ENCODE data around the gene RNF13.
"Not testable (repeated sequence)": the region's sequence is repeated elsewhere in the genome, so short reads cannot be mapped to it uniquely, and the experiment has no call there.

RNF13 gene

DNA sequence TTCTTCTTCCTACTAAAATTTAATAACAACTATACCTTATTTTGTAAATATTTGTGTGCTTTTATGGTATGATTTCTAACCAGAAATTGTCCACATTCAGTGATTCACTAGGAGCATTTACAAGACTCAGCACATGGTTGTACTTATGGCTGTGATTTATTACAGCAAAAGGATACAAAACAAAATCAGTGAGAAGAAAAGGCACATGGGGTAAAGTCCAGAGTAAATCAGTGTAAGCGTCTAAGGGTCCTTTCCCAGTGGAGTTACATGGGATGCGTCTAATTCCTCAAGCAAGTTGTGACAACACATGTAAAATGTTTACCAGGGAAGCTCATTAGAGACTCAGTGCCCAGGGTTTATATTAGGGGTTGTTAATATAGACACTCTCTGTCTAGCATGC, 31.1 kb downstream of the RNF13 start:
- DNase-seq, result no peak

GRCh38 chr3:149845570-149846244, 32.7 kb downstream of the RNF13 start:
- DNase-seq, result no peak

DNA sequence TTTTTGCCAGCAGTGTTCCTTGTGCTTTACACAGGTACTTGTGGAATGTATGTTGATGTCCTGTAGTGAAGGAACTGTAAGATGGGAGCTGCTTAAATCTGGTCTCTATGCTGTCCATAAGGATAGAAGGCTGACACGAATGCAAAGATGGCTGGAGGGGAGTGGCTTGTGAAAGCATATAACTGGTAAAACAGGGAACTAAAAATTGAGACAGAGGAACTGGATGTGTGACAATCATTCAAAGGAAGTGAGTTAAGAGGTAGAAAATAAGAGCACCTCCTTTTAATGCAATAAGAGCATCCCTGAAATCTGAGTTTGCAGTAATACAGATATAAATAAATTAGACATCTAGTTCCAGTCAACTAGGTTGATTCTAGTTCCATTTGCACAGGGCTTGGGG, 35.2 kb downstream of the RNF13 start:
- peak; percentile 65 for DNase-seq

DNA sequence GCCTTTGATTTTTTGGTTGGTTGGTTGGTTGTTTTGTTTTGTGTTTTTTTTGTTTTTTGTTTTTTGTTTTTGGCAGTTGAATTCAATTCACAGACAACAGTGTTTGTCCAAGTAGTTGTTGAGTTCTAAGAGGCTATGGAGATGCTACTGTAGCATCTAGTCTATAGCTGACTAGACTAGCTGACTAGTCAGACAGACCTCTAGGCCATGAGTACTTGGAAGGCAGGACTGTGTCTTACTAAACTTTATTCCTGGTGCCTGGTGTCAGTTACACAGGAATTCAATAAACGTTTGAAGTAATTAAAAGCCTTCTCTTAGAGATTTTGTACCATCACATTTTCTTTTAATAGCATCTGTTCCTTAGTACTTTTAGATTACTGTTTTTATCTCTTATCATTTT, 35.7 kb downstream of the RNF13 start:
- no peak for DNase-seq

- DNase-seq, result no peak
Observed at GRCh38 chr3:149850787-149851584, 38.0 kb downstream of the RNF13 start.

- no peak for DNase-seq
Observed at GRCh38 chr3:149858911-149859310, 45.9 kb downstream of the RNF13 start.

DNA sequence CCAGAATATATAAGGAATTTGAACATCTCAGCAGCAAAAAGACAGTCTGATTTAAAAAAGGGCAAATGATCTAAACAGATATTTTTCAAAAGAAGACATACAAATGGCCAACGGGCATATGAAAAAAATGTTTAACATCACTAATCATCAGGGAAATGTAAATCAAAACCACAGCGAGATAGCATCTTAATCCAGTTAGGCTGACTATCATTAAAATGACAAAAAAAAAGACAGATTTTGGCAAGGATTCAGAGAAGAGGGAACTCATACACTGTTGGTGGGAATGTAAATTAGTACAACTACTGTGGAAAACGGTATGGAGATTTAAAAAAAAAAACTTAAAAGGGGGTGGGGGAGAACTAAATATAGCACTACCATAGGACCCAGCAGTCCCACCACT, 47.9 kb downstream of the RNF13 start:
- no peak for DNase-seq

- DNase-seq, result no peak
Observed at GRCh38 chr3:149867563-149867962, 54.5 kb downstream of the RNF13 start.

- no peak for DNase-seq
Observed at GRCh38 chr3:149871855-149872254, 58.8 kb downstream of the RNF13 start.

- DNase-seq, result no peak
Observed at GRCh38 chr3:149872589-149872988, 59.6 kb downstream of the RNF13 start.

GRCh38 chr3:149877668-149878067, 64.7 kb downstream of the RNF13 start:
- DNase-seq, result no peak

- DNase-seq, result peak; percentile 55
Observed at GRCh38 chr3:149879872-149880271, 66.9 kb downstream of the RNF13 start.

DNA sequence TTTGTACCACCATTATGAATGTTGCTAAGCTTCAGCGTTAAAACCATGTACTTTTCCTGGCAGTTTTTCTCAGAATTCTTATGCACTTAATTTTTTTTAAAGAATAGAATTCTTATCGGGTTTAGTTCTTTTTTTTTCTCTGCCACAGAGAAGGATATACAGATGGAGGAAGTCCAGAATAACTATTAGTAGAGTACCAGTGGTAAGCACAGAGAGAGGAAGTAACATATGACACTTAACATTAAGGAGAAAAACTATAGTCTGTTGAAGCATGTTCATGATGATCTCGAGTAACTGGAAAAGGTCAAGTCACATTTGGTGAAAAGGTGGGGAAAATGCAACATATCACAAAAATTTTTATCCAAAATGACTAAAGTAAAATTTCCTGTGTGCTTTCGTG, 68.9 kb downstream of the RNF13 start:
- DNase-seq, result peak; percentile 68

DNA sequence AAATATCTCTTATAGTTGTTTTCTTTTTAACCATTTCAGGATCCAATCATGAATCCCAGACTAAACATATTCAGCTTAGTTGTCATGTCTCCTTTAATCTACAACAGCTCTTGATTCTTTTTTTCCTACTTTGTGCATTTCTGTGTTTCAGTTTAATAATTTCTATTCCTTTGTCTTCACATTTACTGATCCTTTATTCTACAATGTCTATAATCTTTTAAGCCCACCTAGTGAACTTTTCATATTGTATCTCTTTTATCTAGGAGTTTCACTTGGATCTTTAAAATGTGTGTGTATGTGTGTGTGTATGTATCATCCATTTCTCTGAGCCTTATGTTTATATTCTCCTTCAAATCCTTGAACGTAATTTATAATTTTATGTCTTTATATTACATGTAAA, 70.1 kb downstream of the RNF13 start:
- DNase-seq, result no peak

DNA sequence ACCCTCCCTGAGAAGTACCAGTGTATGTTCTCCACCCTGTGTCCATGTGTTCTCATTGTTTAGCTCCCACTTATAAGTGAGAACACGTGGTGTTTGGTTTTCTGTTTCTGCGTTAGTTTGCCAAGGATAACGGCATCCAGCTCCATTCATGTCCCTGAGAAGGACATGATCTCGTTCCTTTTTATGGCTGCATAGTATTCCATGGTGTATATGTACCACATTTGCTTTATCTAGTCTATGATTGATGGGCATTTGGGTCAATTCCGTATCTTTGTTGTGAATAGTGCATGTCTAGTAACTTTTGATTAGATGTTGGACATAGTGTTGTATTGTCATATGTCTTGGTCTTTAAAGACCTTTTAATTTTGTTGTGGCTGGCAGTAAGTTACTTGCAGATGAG, 70.8 kb downstream of the RNF13 start:
- DNase-seq, result not testable (repeated sequence)

DNA sequence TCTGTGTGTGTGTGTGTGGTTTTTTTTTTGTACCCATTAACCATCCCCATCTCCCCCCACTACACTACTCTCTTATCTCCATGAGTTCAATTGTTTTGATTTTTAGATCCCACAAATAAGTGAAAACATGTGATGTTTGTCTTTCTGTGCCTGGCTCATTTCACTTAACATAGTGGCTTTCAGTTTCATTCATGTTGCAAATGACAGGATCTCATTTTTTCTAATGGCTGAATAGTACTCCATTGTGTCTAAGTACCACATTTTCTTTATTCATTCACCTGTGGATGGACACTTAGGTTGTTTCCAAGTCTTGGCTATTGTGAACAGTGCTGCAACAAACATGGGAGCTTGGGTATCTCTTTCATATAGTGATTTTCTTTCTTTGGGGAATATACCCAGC, 71.8 kb downstream of the RNF13 start:
- not testable (repeated sequence) for DNase-seq

GRCh38 chr3:149886957-149887356, 73.9 kb downstream of the RNF13 start:
- DNase-seq, result no peak

GRCh38 chr3:149891621-149892020, 78.6 kb downstream of the RNF13 start:
- DNase-seq, result no peak

DNA sequence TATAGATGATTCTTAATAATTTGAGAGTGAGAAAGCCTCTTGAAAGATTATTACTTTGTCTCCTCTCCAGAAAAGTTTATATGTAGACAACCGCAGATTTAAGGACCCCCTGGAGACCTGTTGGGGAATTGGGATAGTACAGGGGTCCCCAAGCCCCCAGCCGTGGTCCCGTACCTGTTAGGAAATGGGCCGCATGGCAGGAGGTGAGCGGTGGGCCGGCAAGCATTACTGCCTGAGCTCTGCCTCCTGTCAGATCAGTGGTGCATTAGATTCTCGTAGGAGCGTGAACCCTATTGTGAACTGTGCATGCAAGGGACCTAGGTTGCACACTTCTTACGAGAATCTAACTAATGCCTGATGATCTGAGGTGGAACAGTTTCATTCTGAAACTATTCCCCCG, 79.4 kb downstream of the RNF13 start:
- no peak for DNase-seq

- no peak for DNase-seq
Observed at GRCh38 chr3:149894205-149894604, 81.2 kb downstream of the RNF13 start.

- DNase-seq, result no peak
Observed at GRCh38 chr3:149895339-149895738, 82.3 kb downstream of the RNF13 start.

DNA sequence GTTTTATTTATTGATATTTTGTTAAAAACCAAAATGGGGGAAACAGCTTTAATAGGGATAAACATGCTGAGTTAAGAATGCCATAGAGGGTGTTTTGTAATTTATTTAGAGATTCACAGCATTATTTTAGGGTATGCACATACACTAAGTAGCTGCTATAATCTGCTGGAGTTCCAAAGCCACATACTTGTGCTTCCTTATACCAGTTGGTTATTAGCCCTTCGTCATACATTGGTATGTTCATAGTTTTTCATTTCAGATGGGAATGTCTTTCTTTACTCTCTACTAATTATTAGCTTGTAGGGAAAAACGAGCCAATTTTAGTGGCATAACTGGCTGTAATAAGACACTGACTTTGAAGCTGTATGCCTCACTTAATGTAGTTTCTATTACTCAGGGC, 82.8 kb downstream of the RNF13 start:
- no peak for DNase-seq

DNA sequence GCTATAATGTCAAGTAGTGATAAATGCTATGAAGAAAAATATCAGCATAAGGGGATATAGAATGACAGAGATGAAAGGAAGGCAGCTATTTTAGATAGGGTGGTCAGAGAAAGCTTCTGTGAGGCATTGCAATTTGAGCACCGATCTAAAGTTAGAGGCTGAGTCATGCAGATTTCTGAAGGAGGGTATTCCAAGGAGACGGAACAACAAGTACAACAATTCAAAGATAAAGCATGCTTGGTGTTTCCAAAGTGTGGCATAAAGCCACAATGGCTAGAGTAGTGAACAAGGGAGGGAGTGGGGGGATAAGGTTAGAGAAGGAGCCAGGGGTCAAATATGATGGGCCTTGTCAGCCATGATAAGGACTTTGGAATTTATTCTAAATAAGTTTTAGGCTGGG, 85.8 kb downstream of the RNF13 start:
- no peak for DNase-seq

DNA sequence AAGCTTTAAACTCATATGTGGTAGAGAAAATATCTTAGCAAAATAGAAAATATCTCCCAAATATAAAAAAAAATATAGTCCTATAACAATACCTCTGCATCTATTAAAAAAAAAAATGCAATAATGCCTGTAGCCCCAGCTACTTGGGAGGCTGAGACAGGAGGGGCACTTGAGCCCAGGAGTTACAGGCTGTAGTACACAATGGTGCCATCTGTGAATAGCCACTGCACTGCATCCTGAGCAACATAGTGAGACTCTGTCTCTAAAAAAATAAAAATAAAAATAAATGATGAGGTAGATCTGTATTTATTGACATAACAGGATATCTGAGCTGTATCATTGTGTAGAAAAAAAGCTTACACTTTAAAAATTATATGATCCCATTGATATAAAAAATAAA, 87.3 kb downstream of the RNF13 start:
- DNase-seq, result no peak

GRCh38 chr3:149901770-149902169, 88.8 kb downstream of the RNF13 start:
- DNase-seq, result no peak
